Mesothelial cell of epicardium (in vitro differentiated cells): ENCODE measurements around the gene PHTF1. TPM values are rescaled to one million over a fixed set of nuclear protein-coding genes. Genes with fewer than 3 reads are reported as not detected.
"Not testable (repeated sequence)": the region's sequence is repeated elsewhere in the genome, so short reads cannot be mapped to it uniquely, and the experiment has no call there.

Source experiments
- DNase-seq, 2 experiments: peaks; one replicate each; pipeline ENCODE4 v3.0.0; 2021; ENCODE audit warnings: low spot score in 2 of 2; ENCODE audit not compliant: unreplicated experiment in 2 of 2
- H3K27ac Mint-ChIP-seq: 2 replicates; pipeline ENCODE4 v1.8.0; 2021; ENCODE audit warnings: mixed read lengths
- H3K27me3 Mint-ChIP-seq: 2 replicates; pipeline ENCODE4 v1.8.0; 2021; ENCODE audit warnings: low read depth, mixed read lengths
- H3K36me3 Mint-ChIP-seq: 2 replicates; pipeline ENCODE4 v1.8.0; 2021; ENCODE audit warnings: mixed read lengths
- H3K4me1 Mint-ChIP-seq: 2 replicates; pipeline ENCODE4 v1.8.0; 2021; ENCODE audit warnings: mixed read lengths
- H3K4me3 Mint-ChIP-seq: 2 replicates; pipeline ENCODE4 v1.8.0; 2021; ENCODE audit warnings: mild to moderate bottlenecking, moderate library complexity, mixed read lengths
- H3K9me3 Mint-ChIP-seq: 2 replicates; pipeline ENCODE4 v1.8.0; 2021; ENCODE audit warnings: mixed read lengths
- CTCF ChIP-seq: fragments of 200-600 bp; sonication (generic); IDR thresholded peaks from one replicate; pipeline ENCODE4 v1.5.0; 2021; ENCODE audit warnings: antibody characterized with exemption; ENCODE audit not compliant: unreplicated experiment
- total RNA-seq: library from RNA; stranded (reverse); gene quantifications from 3 replicates; pipeline ENCODE4 v1.2.1, GENCODE V29; 2021

The PHTF1 gene
- total RNA-seq, 1 donor from 2014 or later: 26.7 TPM

- no peak for TF ChIP-seq CTCF
- H3K4me1 Mint-ChIP-seq: no peaks in the 10 kb centered on the region
- no peak overlapping the region for H3K27ac Mint-ChIP-seq
- H3K4me3 Mint-ChIP-seq: no peak overlapping the region
- no peak for DNase-seq
- H3K9me3 Mint-ChIP-seq: no peaks in the 10 kb centered on the region
- H3K27me3 Mint-ChIP-seq: no peaks in the 10 kb centered on the region
- peaks cover 28% of the 10 kb centered on the region for H3K36me3 Mint-ChIP-seq
These were observed 24.8 kb downstream of the PHTF1 start for GRCh38 chr1:113734357-113735055.

- no peaks in the 10 kb centered on the region for H3K4me1 Mint-ChIP-seq
- TF ChIP-seq CTCF: no peak
- no peaks in the 10 kb centered on the region for H3K27me3 Mint-ChIP-seq
- H3K36me3 Mint-ChIP-seq: peaks cover 35% of the 10 kb centered on the region
- no peak overlapping the region for H3K27ac Mint-ChIP-seq
- no peak overlapping the region for H3K4me3 Mint-ChIP-seq
- H3K9me3 Mint-ChIP-seq: peaks cover 5% of the 10 kb centered on the region
- no peak for DNase-seq
These were observed 26.5 kb downstream of the PHTF1 start for GRCh38 chr1:113732802-113733201.

- no peak overlapping the region for H3K4me3 Mint-ChIP-seq
- TF ChIP-seq CTCF: no peak
- H3K27ac Mint-ChIP-seq: no peak overlapping the region
- H3K4me1 Mint-ChIP-seq: no peaks in the 10 kb centered on the region
- H3K36me3 Mint-ChIP-seq: peaks cover 71% of the 10 kb centered on the region
- DNase-seq: no peak
- H3K27me3 Mint-ChIP-seq: no peaks in the 10 kb centered on the region
- peaks cover 37% of the 10 kb centered on the region for H3K9me3 Mint-ChIP-seq
These were observed 38.3 kb downstream of the PHTF1 start for GRCh38 chr1:113721010-113721409.

GRCh38 chr1:113718621-113719020 is 40.7 kb downstream of the PHTF1 start:
- peaks cover 37% of the 10 kb centered on the region for H3K9me3 Mint-ChIP-seq
- not testable (repeated sequence) for H3K27me3 Mint-ChIP-seq, H3K4me3 Mint-ChIP-seq, H3K27ac Mint-ChIP-seq, DNase-seq, H3K4me1 Mint-ChIP-seq
- peaks cover 68% of the 10 kb centered on the region for H3K36me3 Mint-ChIP-seq

- Mint-ChIP-seq H3K36me3 (peaks cover 63% of the 10 kb centered on the region), H3K9me3 (peaks cover 37% of the 10 kb centered on the region)
- not testable (repeated sequence) for H3K27ac Mint-ChIP-seq, DNase-seq, H3K4me1 Mint-ChIP-seq, H3K27me3 Mint-ChIP-seq, H3K4me3 Mint-ChIP-seq
These were observed 41.8 kb downstream of the PHTF1 start for GRCh38 chr1:113717506-113717905.

- no peak for TF ChIP-seq CTCF
- Mint-ChIP-seq H3K4me1 (no peaks in the 10 kb centered on the region), H3K4me3 (no peak overlapping the region), H3K36me3 (peaks cover 49% of the 10 kb centered on the region), H3K27ac (no peak overlapping the region), H3K27me3 (no peaks in the 10 kb centered on the region), H3K9me3 (peaks cover 21% of the 10 kb centered on the region)
- no peak for DNase-seq
These were observed 44.5 kb downstream of the PHTF1 start for GRCh38 chr1:113714606-113715269.
